Measurements from ENCODE around the gene MAGEA2.
"Not testable (repeated sequence)": the region's sequence is repeated elsewhere in the genome, so short reads cannot be mapped to it uniquely, and the experiment has no call there.

Gene MAGEA2

GRCh38 chrX:152734143-152734858, 19.3 kb downstream of the MAGEA2 start:
- not testable (repeated sequence) for H3K4me1 ChIP-seq (ENCODE audit: insufficient read depth, low read length); H3K36me3 ChIP-seq (ENCODE audit: insufficient read depth, low read length); H3K9me3 ChIP-seq (ENCODE audit: control insufficient read depth, insufficient read depth, low read length); H3K9ac ChIP-seq (ENCODE audit: low read depth, low read length)

DNA sequence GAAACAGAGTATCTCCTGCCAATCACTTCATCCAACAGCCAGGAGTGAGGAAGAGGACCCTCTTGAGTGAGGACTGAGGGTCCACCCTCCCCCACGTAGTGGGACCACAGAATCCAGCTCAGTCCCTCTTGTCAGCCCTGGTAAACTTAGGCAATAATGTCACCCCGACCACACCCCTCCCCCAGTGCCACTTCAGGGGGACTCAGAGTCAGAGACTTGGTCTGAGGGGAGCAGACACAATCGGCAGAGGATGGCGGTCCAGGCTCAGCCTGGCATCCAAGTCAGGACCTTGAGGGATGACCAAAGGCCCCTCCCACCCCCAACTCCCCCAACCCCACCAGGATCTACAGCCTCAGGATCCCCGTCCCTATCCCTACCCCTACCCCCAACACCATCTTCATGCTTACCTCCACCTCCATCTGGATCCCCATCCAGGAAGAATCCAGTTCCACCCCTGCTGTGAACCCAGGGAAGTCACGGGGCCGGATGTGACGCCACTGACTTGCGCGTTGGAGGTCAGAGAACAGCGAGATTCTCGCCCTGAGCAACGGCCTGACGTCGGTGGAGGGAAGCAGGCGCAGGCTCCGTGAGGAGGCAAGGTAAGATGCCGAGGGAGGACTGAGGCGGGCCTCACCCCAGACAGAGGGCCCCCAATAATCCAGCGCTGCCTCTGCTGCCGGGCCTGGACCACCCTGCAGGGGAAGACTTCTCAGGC, 20.2 kb downstream of the MAGEA2 start, which contains the start of the genes CSAG1 and MAGEA12:
TSS of gene CSAG1 (minus strand) at position 461 of the 715 bp plus-strand sequence. CDS start 1,261 bp downstream, outside the sequence.
TSS of gene MAGEA12 (plus strand) at position 497 of the 715 bp plus-strand sequence. CDS start 2,405 bp downstream, outside the sequence.
- H3K4me1 ChIP-seq (ENCODE audit: insufficient read depth, low read length): no peaks in the 10 kb centered on the region
- H3K9ac ChIP-seq (ENCODE audit: low read depth, low read length): no peak within 1 kb of the TSS
- H3K36me3 ChIP-seq (ENCODE audit: insufficient read depth, low read length): no peaks in the 10 kb centered on the region
- H3K9me3 ChIP-seq (ENCODE audit: control insufficient read depth, insufficient read depth, low read length): no peaks in the 10 kb centered on the region

GRCh38 chrX:152725409-152725808, 28.2 kb downstream of the MAGEA2 start:
- Histone ChIP-seq H3K9ac (ENCODE audit: low read depth, low read length) (no peak overlapping the region), H3K4me1 (ENCODE audit: insufficient read depth, low read length) (no peaks in the 10 kb centered on the region), H3K36me3 (ENCODE audit: insufficient read depth, low read length) (no peaks in the 10 kb centered on the region), H3K9me3 (ENCODE audit: control insufficient read depth, insufficient read depth, low read length) (no peaks in the 10 kb centered on the region)

DNA sequence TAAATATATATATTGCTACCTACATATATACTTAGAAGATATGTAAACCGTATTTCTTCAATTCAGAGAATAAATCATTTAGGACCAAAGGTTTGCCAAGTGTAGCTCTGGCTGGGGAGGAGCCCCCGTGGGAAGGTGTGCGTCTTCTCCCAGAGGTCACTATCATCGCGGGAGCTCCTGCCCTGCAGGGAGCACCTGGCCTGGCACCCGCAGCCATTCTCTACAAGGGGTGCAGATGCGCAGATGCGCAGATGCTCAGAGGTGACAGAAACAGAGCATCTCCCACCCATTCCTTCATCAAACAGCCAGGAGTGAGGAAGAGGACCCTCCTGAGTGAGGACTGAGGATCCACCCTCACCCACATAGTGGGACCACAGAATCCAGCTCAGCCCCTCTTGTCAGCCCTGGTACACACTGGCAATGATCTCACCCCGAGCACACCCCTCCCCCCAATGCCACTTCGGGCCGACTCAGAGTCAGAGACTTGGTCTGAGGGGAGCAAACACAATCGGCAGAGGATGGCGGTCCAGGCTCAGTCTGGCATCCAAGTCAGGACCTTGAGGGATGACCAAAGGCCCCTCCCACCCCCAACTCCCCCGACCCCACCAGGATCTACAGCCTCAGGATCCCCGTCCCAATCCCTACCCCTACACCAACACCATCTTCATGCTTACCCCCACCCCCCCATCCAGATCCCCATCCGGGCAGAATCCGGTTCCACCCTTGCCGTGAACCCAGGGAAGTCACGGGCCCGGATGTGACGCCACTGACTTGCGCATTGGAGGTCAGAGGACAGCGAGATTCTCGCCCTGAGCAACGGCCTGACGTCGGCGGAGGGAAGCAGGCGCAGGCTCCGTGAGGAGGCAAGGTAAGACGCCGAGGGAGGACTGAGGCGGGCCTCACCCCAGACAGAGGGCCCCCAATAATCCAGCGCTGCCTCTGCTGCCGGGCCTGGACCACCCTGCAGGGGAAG, 39.5 kb downstream of the MAGEA2 start, which contains the start of gene MAGEA2B:
TSS of gene MAGEA2B (plus strand) at position 814 of the 973 bp plus-strand sequence. CDS start 2,479 bp downstream, outside the sequence.
- not testable (repeated sequence) for H3K9me3 ChIP-seq (ENCODE audit: control insufficient read depth, insufficient read depth, low read length); H3K9ac ChIP-seq (ENCODE audit: low read depth, low read length); H3K4me1 ChIP-seq (ENCODE audit: insufficient read depth, low read length); H3K36me3 ChIP-seq (ENCODE audit: insufficient read depth, low read length)

GRCh38 chrX:152713195-152713594, 40.4 kb downstream of the MAGEA2 start:
- H3K36me3 ChIP-seq (ENCODE audit: insufficient read depth, low read length); H3K9me3 ChIP-seq (ENCODE audit: control insufficient read depth, insufficient read depth, low read length); H3K4me1 ChIP-seq (ENCODE audit: insufficient read depth, low read length); H3K9ac ChIP-seq (ENCODE audit: low read depth, low read length): not testable (repeated sequence)

- not testable (repeated sequence) for H3K9me3 ChIP-seq (ENCODE audit: control insufficient read depth, insufficient read depth, low read length); H3K36me3 ChIP-seq (ENCODE audit: insufficient read depth, low read length); H3K4me1 ChIP-seq (ENCODE audit: insufficient read depth, low read length); H3K9ac ChIP-seq (ENCODE audit: low read depth, low read length)
These were observed 44.5 kb downstream of the MAGEA2 start, which contains the start of gene CSAG2 for GRCh38 chrX:152709173-152709572. CSAG2 (minus strand) TSS chrX:152709273; CDS start chrX:152709112, 161 bp downstream.

- not testable (repeated sequence) for H3K9me3 ChIP-seq (ENCODE audit: control insufficient read depth, insufficient read depth, low read length); H3K36me3 ChIP-seq (ENCODE audit: insufficient read depth, low read length); H3K9ac ChIP-seq (ENCODE audit: low read depth, low read length); H3K4me1 ChIP-seq (ENCODE audit: insufficient read depth, low read length)
These were observed 47.1 kb downstream of the MAGEA2 start for GRCh38 chrX:152706500-152706899.

DNA sequence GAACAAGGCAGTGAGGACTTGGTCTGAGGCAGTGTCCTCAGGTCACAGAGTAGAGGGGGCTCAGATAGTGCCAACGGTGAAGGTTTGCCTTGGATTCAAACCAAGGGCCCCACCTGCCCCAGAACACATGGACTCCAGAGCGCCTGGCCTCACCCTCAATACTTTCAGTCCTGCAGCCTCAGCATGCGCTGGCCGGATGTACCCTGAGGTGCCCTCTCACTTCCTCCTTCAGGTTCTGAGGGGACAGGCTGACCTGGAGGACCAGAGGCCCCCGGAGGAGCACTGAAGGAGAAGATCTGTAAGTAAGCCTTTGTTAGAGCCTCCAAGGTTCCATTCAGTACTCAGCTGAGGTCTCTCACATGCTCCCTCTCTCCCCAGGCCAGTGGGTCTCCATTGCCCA, 53.3 kb downstream of the MAGEA2 start:
- not testable (repeated sequence) for H3K36me3 ChIP-seq (ENCODE audit: insufficient read depth, low read length); H3K4me1 ChIP-seq (ENCODE audit: insufficient read depth, low read length); H3K9ac ChIP-seq (ENCODE audit: low read depth, low read length); H3K9me3 ChIP-seq (ENCODE audit: control insufficient read depth, insufficient read depth, low read length)
